NCI-H524 (cell line): ENCODE measurements around the gene C16orf89.
"Not testable (repeated sequence)": the region's sequence is repeated elsewhere in the genome, so short reads cannot be mapped to it uniquely, and the experiment has no call there.

Experiments
- DNase-seq, 2 experiments: peaks; one replicate each; lab custom pipeline; 2025; lab: John Stamatoyannopoulos, UW

Gene C16orf89

GRCh38 chr16:5084802-5085201 is 19.0 kb upstream of the C16orf89 start:
- peak in 1 of 2 experiments; percentile 31 for DNase-seq

GRCh38 chr16:5084099-5084731 is 18.5 kb upstream of the C16orf89 start:
- not testable (repeated sequence) for DNase-seq

- DNase-seq: not testable (repeated sequence)
Measured at GRCh38 chr16:5083646-5084045, 17.9 kb upstream of the C16orf89 start.

GRCh38 chr16:5080996-5081395 is 15.2 kb upstream of the C16orf89 start:
- not testable (repeated sequence) for DNase-seq

- not testable (repeated sequence) for DNase-seq
Measured at GRCh38 chr16:5080461-5080860, 14.7 kb upstream of the C16orf89 start.

- no peak for DNase-seq
Measured at GRCh38 chr16:5078626-5079025, 12.9 kb upstream of the C16orf89 start.

GRCh38 chr16:5077304-5077703 is 11.5 kb upstream of the C16orf89 start:
- no peak for DNase-seq

GRCh38 chr16:5075637-5076036 is 9.9 kb upstream of the C16orf89 start:
- DNase-seq: no peak

- not testable (repeated sequence) for DNase-seq
Measured at GRCh38 chr16:5073771-5074170, 8.0 kb upstream of the C16orf89 start.

- no peak for DNase-seq
Measured at GRCh38 chr16:5073279-5073629, 7.5 kb upstream of the C16orf89 start.

- DNase-seq: no peak
Measured at GRCh38 chr16:5072334-5073278, 6.8 kb upstream of the C16orf89 start.

GRCh38 chr16:5071681-5072333 is 6.1 kb upstream of the C16orf89 start, which contains the start of gene ALG1:
Gene ALG1 (plus strand): TSS chr16:5071843. CDS start chr16:5071850, 7 bp downstream.
- peak; percentile 69 to 82 for DNase-seq

GRCh38 chr16:5071341-5071680 is 5.6 kb upstream of the C16orf89 start:
- DNase-seq: no peak

- no peak for DNase-seq
Measured at GRCh38 chr16:5070431-5071186, 4.9 kb upstream of the C16orf89 start.

- no peak for DNase-seq
Measured at GRCh38 chr16:5069854-5070253, 4.1 kb upstream of the C16orf89 start.

- DNase-seq: no peak
Measured at GRCh38 chr16:5069048-5069447, 3.3 kb upstream of the C16orf89 start.

GRCh38 chr16:5066511-5066910 is 755 bp upstream of the C16orf89 start:
- DNase-seq: no peak

GRCh38 chr16:5065326-5065725 is 430 bp downstream of the C16orf89 start:
- DNase-seq: no peak

- no peak for DNase-seq
Measured at GRCh38 chr16:5064915-5065314, 841 bp downstream of the C16orf89 start.

GRCh38 chr16:5062790-5063765 is 2.7 kb downstream of the C16orf89 start:
- DNase-seq: peak in 1 of 2 experiments; percentile 6

GRCh38 chr16:5062051-5062450 is 3.7 kb downstream of the C16orf89 start:
- no peak for DNase-seq
